Kidney (tissue), 14 donors: ENCODE measurements around the gene MYL5. TPM values are rescaled to one million over a fixed set of nuclear protein-coding genes. Genes with fewer than 3 reads are reported as not detected.

ENCODE experiments used
- DNase-seq, 5 donors: peaks; one replicate each; pipeline ENCODE4 v3.0.0-alpha.2; 2013 to 2020
- FAIRE-seq: peaks from 2 replicates; lab custom pipeline; 2012; peaks lifted over from hg19 to GRCh38; lab: Jason Lieb, UNC
- H3K27ac ChIP-seq, 2 donors: one replicate each; pipeline ENCODE4 v1.7.0; 2013; ENCODE audit warnings: low read depth in 2 of 2, low read length in 2 of 2, inconsistent platforms in 1 of 2
- H3K27me3 ChIP-seq: one replicate; pipeline ENCODE4 v1.7.1; 2013; ENCODE audit warnings: low read length, inconsistent platforms; ENCODE audit not compliant: control insufficient read depth, insufficient read depth
- H3K36me3 ChIP-seq, 3 donors: one replicate each; pipeline versions ENCODE4 v1.7.0 to v1.7.1; 2013; ENCODE audit warnings: low read length in 3 of 3, control low read depth in 1 of 3, inconsistent platforms in 1 of 3; ENCODE audit not compliant: insufficient read depth in 3 of 3, control insufficient read depth in 2 of 3
- H3K4me1 ChIP-seq, 3 donors: one replicate each; pipeline versions ENCODE4 v1.7.0 to v1.7.1; 2013; ENCODE audit warnings: low read length in 3 of 3, inconsistent platforms in 1 of 3, low read depth in 1 of 3; ENCODE audit not compliant: control insufficient read depth in 2 of 3, insufficient read depth in 2 of 3
- H3K4me3 ChIP-seq, 3 donors: one replicate each; pipeline versions ENCODE4 v1.7.0 to v1.8.1; 2013; ENCODE audit warnings: low read length in 3 of 3, control low read depth in 1 of 3, inconsistent platforms in 1 of 3
- H3K9ac ChIP-seq, 3 donors: one replicate each; pipeline versions ENCODE4 v1.7.0 to v1.7.1; 2013; ENCODE audit warnings: low read length in 3 of 3, control low read depth in 1 of 3, inconsistent platforms in 1 of 3
- H3K9me3 ChIP-seq, 3 donors: one replicate each; pipeline versions ENCODE4 v1.7.0 to v1.7.1; 2013; ENCODE audit warnings: low read length in 3 of 3, control low read depth in 1 of 3, inconsistent platforms in 1 of 3; ENCODE audit not compliant: control insufficient read depth in 2 of 3, insufficient read depth in 1 of 3
- CTCF ChIP-seq: IDR thresholded peaks from 3 replicates; pipeline ENCODE4 v1.5.1; 2012; ENCODE audit warnings: mild to moderate bottlenecking, moderate library complexity, borderline replicate concordance; ENCODE audit not compliant: insufficient read depth; ENCODE audit errors: extremely low read depth
- intact Hi-C: fragments of 100-400 bp; cut with DNase I; formaldehyde crosslinking; loops from one replicate; pipeline ENCODE4 v1.11.1; 2022
- polyA plus RNA-seq: library from polyadenylated mRNA; stranded (reverse); fragments of 350-450 nt; fragmentation: Illumina TruSeq; extraction: RNeasy Lipid Tissue Mini Kit (QIAGEN cat#74804); gene quantifications from one replicate; pipeline ENCODE4 v1.2.3, GENCODE V29; 2014; ENCODE audit warnings: low read depth, low replicate concordance; ENCODE audit not compliant: insufficient read depth
- total RNA-seq: library from RNA; stranded (reverse); fragmentation: NEBNext Ultra II Directional; extraction: Animal tissue kit (Norgen Biotek cat#: 25700); gene quantifications from one replicate; pipeline ENCODE4 v1.2.1, GENCODE V29; 2021
- donor health status: control.
- donor health status: control.
- donor health status: control.
- donor health status: control.
- donor health status: control.
- donor health status: DM: yes; HTN: yes; CAD: no.
- donor health status: Normal renal cell carcinoma (clear cell type).

MYL5 gene
- total and polyA plus RNA-seq, 2 donors from 2014 or later = 17.9 to 29.6 TPM

GRCh38 chr4:673349-674091, 822 bp upstream of the MYL5 start:
- no peak for FAIRE-seq
- intact Hi-C loops = no loop called here
- Histone ChIP-seq H3K9ac (peak overlapping the region; percentile 2 to 68 (median 8)), H3K9me3 (no peaks in the 10 kb centered on the region), H3K36me3 (peaks cover 0 to 14% (median 10%) of the 10 kb centered on the region in 3 donors), H3K27ac (peak overlapping the region in 1 of 2 donors; percentile 98), H3K4me3 (peak overlapping the region; percentile 40 to 83 (median 61)), H3K4me1 (peaks cover 0 to 15% (median 0%) of the 10 kb centered on the region in 3 donors), H3K27me3 (no peaks in the 10 kb centered on the region)
- no peak for TF ChIP-seq CTCF
- DNase-seq = peak in 1 of 5 donors; percentile 81

- Histone ChIP-seq H3K9ac (peak overlapping the region; percentile 33 to 93 (median 83)), H3K4me1 (peaks cover 0 to 15% (median 0%) of the 10 kb centered on the region in 3 donors), H3K4me3 (peak overlapping the region; percentile 53 to 83 (median 81)), H3K27me3 (no peaks in the 10 kb centered on the region), H3K27ac (peak overlapping the region; percentile 90 to 98), H3K36me3 (peaks cover 0 to 14% (median 10%) of the 10 kb centered on the region in 3 donors), H3K9me3 (no peaks in the 10 kb centered on the region)
- DNase-seq (peak in 2 of 5 donors; percentile 83 to 84), FAIRE-seq (no peak)
- no peak for TF ChIP-seq CTCF
- intact Hi-C loops = no loop called here
Observed at GRCh38 chr4:675036-675882, 917 bp downstream of the MYL5 start.

GRCh38 chr4:675980-676870, 1.9 kb downstream of the MYL5 start:
- Histone ChIP-seq H3K36me3 (peaks cover 0 to 9% (median 8%) of the 10 kb centered on the region in 3 donors), H3K4me1 (peaks cover 0 to 21% (median 0%) of the 10 kb centered on the region in 3 donors), H3K9me3 (no peaks in the 10 kb centered on the region), H3K27me3 (no peaks in the 10 kb centered on the region), H3K9ac (no peak overlapping the region), H3K27ac (no peak overlapping the region), H3K4me3 (no peak overlapping the region)
- DNase-seq (peak in 3 of 5 donors; percentile 37 to 74 (median 70)), FAIRE-seq (no peak)
- intact Hi-C loops = no loop called here
- TF ChIP-seq CTCF = no peak
